Vagina (tissue), 2 donors: ENCODE data around the gene ZBTB12. TPM values are rescaled to one million over a fixed set of nuclear protein-coding genes. Genes with fewer than 3 reads are reported as not detected.
A peak's percentile ranks its signal among the peaks of the same experiment; 100 is the strongest.
"Not testable (repeated sequence)": the region's sequence is repeated elsewhere in the genome, so short reads cannot be mapped to it uniquely, and the experiment has no call there.

Experiments
- DNase-seq, 2 donors: peaks; one replicate each; pipeline ENCODE4 v3.0.0-alpha.2; 2017; ENCODE audit errors: extremely low spot score in 2 of 2
- H3K27ac ChIP-seq: fragments of 200-600 bp; sonication (generic); one replicate; pipeline ENCODE4 v1.5.1; 2019
- H3K27me3 ChIP-seq: fragments of 200-600 bp; sonication (generic); one replicate; pipeline ENCODE4 v1.5.1; 2019
- H3K36me3 ChIP-seq, 2 donors: fragments of 200-600 bp; sonication (generic); one replicate each; pipeline ENCODE4 v1.5.1; 2017 to 2019
- H3K4me1 ChIP-seq: fragments of 200-600 bp; sonication (generic); one replicate; pipeline ENCODE4 v1.5.1; 2019
- H3K4me3 ChIP-seq, 2 donors: fragments of 200-600 bp; sonication (generic); 1 replicate in 1 of 2; 2 replicates in 1 of 2; pipeline ENCODE4 v1.5.1; 2016 to 2019
- H3K9me3 ChIP-seq: fragments of 200-600 bp; sonication (generic); one replicate; pipeline ENCODE4 v1.5.1; 2019
- CTCF ChIP-seq, 3 experiments: fragments of 450-650 bp in 2 of 3; fragments of 200-600 bp in 1 of 3; sonication (generic) in 1 of 3; IDR thresholded peaks; one replicate each; pipeline ENCODE4 v1.5.1; 2017 to 2019; ENCODE audit warnings: antibody characterized with exemption in 3 of 3, mild to moderate bottlenecking in 2 of 3, moderate library complexity in 2 of 3
- POLR2A ChIP-seq, 2 donors: fragments of 450-650 bp; IDR thresholded peaks; one replicate each; pipeline ENCODE4 v1.6.1; 2017; ENCODE audit warnings: antibody characterized with exemption in 2 of 2, mild to moderate bottlenecking in 2 of 2, moderate library complexity in 2 of 2
- POLR2AphosphoS5 ChIP-seq, 2 donors: sonication (generic); formaldehyde crosslinking; IDR thresholded peaks; one replicate each; pipeline ENCODE4 v1.9.0; 2017; ENCODE audit warnings: antibody characterized with exemption in 2 of 2, mild to moderate bottlenecking in 2 of 2, low read depth in 1 of 2; ENCODE audit not compliant: insufficient read depth in 1 of 2
- intact Hi-C: fragments of 100-400 bp; cut with DNase I; formaldehyde crosslinking; loops from one replicate; pipeline ENCODE4 v1.15.1; 2023
- total RNA-seq: library from RNA; depleted of rRNA; stranded (reverse); fragments of >200 nt; gene quantifications from one replicate; pipeline ENCODE4 v1.2.3, GENCODE V29; 2016

The ZBTB12 gene
- total RNA-seq, 1 donor from 2014 or later = 1.7 TPM

GRCh38 chr6:31869343-31869742 is 32.5 kb downstream of the ZBTB12 start:
- Histone ChIP-seq H3K4me3 (no peak overlapping the region), H3K4me1 (peaks cover 8% of the 10 kb centered on the region), H3K27ac (no peak overlapping the region), H3K9me3 (no peaks in the 10 kb centered on the region), H3K27me3 (no peaks in the 10 kb centered on the region), H3K36me3 (no peaks in the 10 kb centered on the region)
- DNase-seq = no peak
- intact Hi-C loops = no loop called here
- TF ChIP-seq CTCF (IDR thresholded peaks at IDR 0.05) = no peak
- no peak for TF ChIP-seq POLR2A (IDR thresholded peaks at IDR 0.05)
- no peak for TF ChIP-seq POLR2AphosphoS5 (IDR thresholded peaks at IDR 0.05; ENCODE audit: insufficient read depth in 1 of 2, low read depth in 1 of 2)

DNA sequence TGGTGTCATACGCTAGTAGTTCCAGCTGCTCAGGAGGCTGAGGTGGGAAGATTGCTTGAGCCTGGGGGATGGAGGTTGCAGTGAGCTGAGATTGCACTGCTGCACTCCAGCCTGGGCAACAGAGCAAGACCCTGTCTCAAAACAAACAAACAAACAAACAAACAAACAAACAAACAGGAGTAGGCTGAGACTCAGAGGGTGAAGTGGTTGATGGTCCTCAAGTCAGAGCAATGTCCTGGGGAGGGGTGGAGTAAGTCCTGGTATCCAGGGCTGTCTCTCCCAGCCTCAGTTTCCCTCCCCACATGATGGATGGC is 33.3 kb downstream of the ZBTB12 start:
- H3K27ac ChIP-seq = not testable (repeated sequence)

GRCh38 chr6:31865205-31866118 is 36.4 kb downstream of the ZBTB12 start:
- no peak for DNase-seq
- no peak overlapping the region for H3K27ac ChIP-seq
- TF ChIP-seq POLR2AphosphoS5 (IDR thresholded peaks at IDR 0.05; ENCODE audit: insufficient read depth in 1 of 2, low read depth in 1 of 2) = no peak
- TF ChIP-seq POLR2A (IDR thresholded peaks at IDR 0.05) = no peak
- TF ChIP-seq CTCF (IDR thresholded peaks at IDR 0.05) = no peak
- H3K4me1 ChIP-seq = peaks cover 17% of the 10 kb centered on the region
- H3K9me3 ChIP-seq = no peaks in the 10 kb centered on the region
- intact Hi-C loops = no loop called here
- no peaks in the 10 kb centered on the region for H3K27me3 ChIP-seq
- no peaks in the 10 kb centered on the region for H3K36me3 ChIP-seq
- H3K4me3 ChIP-seq = no peak overlapping the region

More for the DNA sequence above, 33.3 kb downstream of the ZBTB12 start:
- H3K9me3 ChIP-seq, H3K4me1 ChIP-seq, intact Hi-C loops, DNase-seq, H3K36me3 ChIP-seq, H3K4me3 ChIP-seq, H3K27me3 ChIP-seq: not testable (repeated sequence)

- no peak overlapping the region for H3K4me3 ChIP-seq
- H3K9me3 ChIP-seq = no peaks in the 10 kb centered on the region
- TF ChIP-seq POLR2A (IDR thresholded peaks at IDR 0.05) (no peak), CTCF (IDR thresholded peaks at IDR 0.05) (no peak), POLR2AphosphoS5 (IDR thresholded peaks at IDR 0.05; ENCODE audit: insufficient read depth in 1 of 2, low read depth in 1 of 2) (no peak)
- intact Hi-C loops = no loop called here
- H3K27me3 ChIP-seq = no peaks in the 10 kb centered on the region
- no peak overlapping the region for H3K27ac ChIP-seq
- H3K4me1 ChIP-seq = peaks cover 16% of the 10 kb centered on the region
- peaks cover 0 to 5% of the 10 kb centered on the region in 2 donors for H3K36me3 ChIP-seq
- DNase-seq = no peak
Measured at GRCh38 chr6:31864818-31865204, 37.1 kb downstream of the ZBTB12 start.

DNA sequence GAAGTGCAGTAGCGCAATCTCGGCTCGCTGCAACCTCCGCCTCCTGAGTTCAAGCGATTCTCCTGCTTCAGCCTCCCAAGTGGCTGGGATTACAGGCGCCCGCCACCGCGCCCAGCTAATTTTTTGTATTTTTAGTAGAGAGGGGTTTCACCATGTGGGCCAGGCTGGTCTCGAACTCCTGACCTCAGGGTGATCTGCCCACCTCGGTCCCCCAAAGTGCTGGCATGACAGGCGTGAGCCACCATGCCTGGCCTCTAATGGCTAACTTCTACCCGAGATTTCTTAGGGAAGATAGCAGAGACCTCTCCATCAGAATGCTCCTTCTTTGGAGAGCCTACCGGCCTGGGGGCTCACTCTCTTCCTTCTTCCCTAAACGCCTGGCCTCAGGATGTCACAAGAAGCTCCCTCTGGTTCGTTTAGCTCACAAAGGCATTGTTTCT is 37.7 kb downstream of the ZBTB12 start:
- intact Hi-C loops, H3K27me3 ChIP-seq, H3K9me3 ChIP-seq, DNase-seq: not testable (repeated sequence)
- Histone ChIP-seq H3K4me1 (peaks cover 16% of the 10 kb centered on the region), H3K27ac (peak overlapping the region; percentile 95), H3K36me3 (peaks cover 0 to 12% of the 10 kb centered on the region in 2 donors), H3K4me3 (peak overlapping the region; percentile 50 to 85)
